Endodermal cell (in vitro differentiated cells): ENCODE results near the gene FAM186B. TPM values are rescaled to one million over a fixed set of nuclear protein-coding genes. Genes with fewer than 3 reads are reported as not detected.

Source experiments
- total RNA-seq, 2 donors: library from RNA; stranded (reverse); fragmentation: NEBNext Ultra II Directional in 1 of 2; extraction: Animal tissue kit (Norgen Biotek cat#: 25700) in 1 of 2; gene quantifications; 2 replicates in 1 of 2; 3 replicates in 1 of 2; pipeline ENCODE4 v1.2.1, GENCODE V29; 2021

Gene FAM186B
- total RNA-seq, 2 donors from 2014 or later, result 0.22 to 0.26 TPM

Other genes with a start within 250 kb of the FAM186B start
- 10 to 100 TPM; 50.2 to 64.8 TPM for gene SPATS2, start 238.2 kb downstream of the FAM186B start, total RNA-seq
- 1 to 10 TPM in 1 of 2 donors, under 1 TPM in 1; 1.00 to 1.5 TPM for gene KCNH3, start 66.6 kb downstream of the FAM186B start, total RNA-seq
- 10 to 100 TPM; 97.5 to 98.9 TPM for gene MCRS1, start 37.5 kb downstream of the FAM186B start, total RNA-seq
- 10 to 100 TPM; 33.8 to 45.6 TPM for gene PRPF40B, start 17.9 kb upstream of the FAM186B start, total RNA-seq
- 10 to 100 TPM; 22.4 to 23.5 TPM for gene FMNL3, start 101.8 kb upstream of the FAM186B start, total RNA-seq
- gene TMBIM6, start 135.9 kb upstream of the FAM186B start, total RNA-seq, result 100 to 1,000 TPM; 426 to 455 TPM
- gene NCKAP5L, start 222.8 kb upstream of the FAM186B start, total RNA-seq, result 10 to 100 TPM; 21.2 to 24.1 TPM
- gene BCDIN3D, start 237.5 kb upstream of the FAM186B start, total RNA-seq, result 1 to 10 TPM; 2.8 to 3.8 TPM